ELF-1 (cell line): ENCODE data around the gene FARP1.

Source experiments
- DNase-seq: peaks from one replicate; pipeline ENCODE4 v3.0.0-alpha.2; 2016; ENCODE audit warnings: low read depth, low spot score

FARP1 gene

GRCh38 chr13:98133946-98134345 is 8.9 kb upstream of the FARP1 start:
- DNase-seq, result no peak

- no peak for DNase-seq
These were observed 8.0 kb upstream of the FARP1 start for GRCh38 chr13:98134901-98135300.

- no peak for DNase-seq
These were observed 1.8 kb upstream of the FARP1 start for GRCh38 chr13:98141091-98141490.

- peak; percentile 62 for DNase-seq
These were observed 1.1 kb upstream of the FARP1 start for GRCh38 chr13:98141509-98142379.

- no peak for DNase-seq
These were observed 261 bp downstream of the FARP1 start for GRCh38 chr13:98143157-98143553.

- no peak for DNase-seq
These were observed 720 bp downstream of the FARP1 start for GRCh38 chr13:98143601-98144026.

GRCh38 chr13:98144027-98144741 is 1.3 kb downstream of the FARP1 start:
- peak; percentile 59 for DNase-seq

- peak; percentile 68 for DNase-seq
These were observed 2.0 kb downstream of the FARP1 start for GRCh38 chr13:98144801-98145350.

GRCh38 chr13:98147521-98147920 is 4.6 kb downstream of the FARP1 start:
- no peak for DNase-seq

GRCh38 chr13:98150832-98151479 is 8.1 kb downstream of the FARP1 start:
- no peak for DNase-seq

- no peak for DNase-seq
These were observed 12.7 kb downstream of the FARP1 start for GRCh38 chr13:98155475-98156109.

- DNase-seq, result no peak
These were observed 13.4 kb downstream of the FARP1 start for GRCh38 chr13:98156259-98156658.

GRCh38 chr13:98157188-98157587 is 14.3 kb downstream of the FARP1 start:
- DNase-seq, result no peak

- DNase-seq, result no peak
These were observed 14.7 kb downstream of the FARP1 start for GRCh38 chr13:98157609-98158008.

- DNase-seq, result no peak
These were observed 15.4 kb downstream of the FARP1 start for GRCh38 chr13:98158172-98158899.

- no peak for DNase-seq
These were observed 20.0 kb downstream of the FARP1 start for GRCh38 chr13:98162935-98163334.

GRCh38 chr13:98169331-98169730 is 26.4 kb downstream of the FARP1 start:
- no peak for DNase-seq

- DNase-seq, result peak; percentile 61
These were observed 29.2 kb downstream of the FARP1 start for GRCh38 chr13:98171900-98172589.

- DNase-seq, result no peak
These were observed 29.9 kb downstream of the FARP1 start for GRCh38 chr13:98172590-98173422.
